B cell (primary cell): ENCODE results near the gene KLHL3. TPM values are rescaled to one million over a fixed set of nuclear protein-coding genes. Genes with fewer than 3 reads are reported as not detected.

Experiments used
- ATAC-seq: fragments of 200-7000 bp; cut with Tn5 transposase; one replicate; pipeline ENCODE4 v1.10.0; 2021; ENCODE audit warnings: low read depth, mild to moderate bottlenecking, moderate number of reproducible peaks, moderate library complexity
- CTCF ChIA-PET: fragments of 350-600 bp; sonication (Branson Sonifier 250); formaldehyde crosslinking; loops from one replicate; lab custom pipeline; 2021; ENCODE audit warnings: antibody characterized with exemption, inconsistent platforms; lab: Charles Lee
- POLR2A ChIA-PET: fragments of 350-600 bp; sonication (Branson Sonifier 250); formaldehyde crosslinking; loops from one replicate; lab custom pipeline; 2021; ENCODE audit warnings: antibody characterized with exemption; lab: Charles Lee
- DNase-seq: peaks from one replicate; pipeline ENCODE4 v3.0.0; 2013
- H2AFZ ChIP-seq: 2 replicates; pipeline ENCODE4 v1.6.1; 2012; ENCODE audit warnings: mild to moderate bottlenecking, low read depth, low read length; ENCODE audit not compliant: insufficient read depth, poor library complexity, severe bottlenecking
- H3K27ac ChIP-seq, 2 donors: 1 replicate in 1 of 2; 2 replicates in 1 of 2; pipeline ENCODE4 v1.5.1; 2012 to 2013; ENCODE audit warnings: low read length in 2 of 2, mild to moderate bottlenecking in 2 of 2, moderate library complexity in 1 of 2
- H3K27me3 ChIP-seq, 4 experiments: fragments of 200-600 bp in 1 of 4; sonication (generic) in 1 of 4; replicated peaks in 1 of 4; 1 replicate in 2 of 4; 2 replicates in 2 of 4; pipeline versions ENCODE4 v1.6.1 to v1.7.0; 2013 to 2016; ENCODE audit warnings: low read length in 3 of 4, mild to moderate bottlenecking in 2 of 4, mixed read lengths in 1 of 4, moderate library complexity in 1 of 4; ENCODE audit not compliant: insufficient read depth in 4 of 4, control insufficient read depth in 3 of 4; ENCODE audit errors: control extremely low read depth in 1 of 4
- H3K36me3 ChIP-seq, 2 experiments: replicated peaks in 1 of 2; 1 replicate in 1 of 2; 2 replicates in 1 of 2; pipeline versions ENCODE4 v1.6.1 to v1.7.1; 2013; ENCODE audit warnings: low read length in 1 of 2; ENCODE audit not compliant: insufficient read depth in 2 of 2, control insufficient read depth in 1 of 2; ENCODE audit errors: control extremely low read depth in 1 of 2, extremely low read depth in 1 of 2
- H3K4me1 ChIP-seq, 2 donors: fragments of 200-600 bp in 1 of 2; sonication (generic) in 1 of 2; 1 replicate in 1 of 2; 2 replicates in 1 of 2; pipeline versions ENCODE4 v1.5.1 to v1.6.1; 2013 to 2017; ENCODE audit warnings: low read length in 2 of 2; ENCODE audit not compliant: control insufficient read depth in 2 of 2, insufficient read depth in 2 of 2
- H3K4me2 ChIP-seq: replicated peaks from 2 replicates; pipeline ENCODE3; 2012; ENCODE audit warnings: mild to moderate bottlenecking, low read depth, low read length; ENCODE audit not compliant: poor library complexity, severe bottlenecking
- H3K4me3 ChIP-seq, 5 experiments: fragments of 200-600 bp in 1 of 5; sonication (generic) in 1 of 5; 1 replicate in 3 of 5; 2 replicates in 2 of 5; pipeline versions ENCODE4 v1.5.1 to v1.7.0; 2011 to 2016; ENCODE audit warnings: low read length in 4 of 5, mild to moderate bottlenecking in 4 of 5, low read depth in 2 of 5, control low read depth in 1 of 5, moderate library complexity in 1 of 5; ENCODE audit not compliant: insufficient read depth in 1 of 5; ENCODE audit errors: control extremely low read depth in 1 of 5, extremely low read depth in 1 of 5
- H3K79me2 ChIP-seq: fragments of 200-600 bp; sonication (generic); one replicate; pipeline ENCODE4 v1.6.0; 2016; ENCODE audit warnings: low read length; ENCODE audit not compliant: control insufficient read depth, insufficient read depth
- H3K9ac ChIP-seq: fragments of 200-600 bp; sonication (generic); 2 replicates; pipeline ENCODE4 v1.6.1; 2017; ENCODE audit warnings: mild to moderate bottlenecking, low read length, moderate library complexity
- H3K9me3 ChIP-seq, 3 donors: one replicate each; pipeline versions ENCODE4 v1.6.1 to v1.7.1; 2013; ENCODE audit warnings: low read length in 2 of 3; ENCODE audit not compliant: control insufficient read depth in 2 of 3, insufficient read depth in 1 of 3; ENCODE audit errors: control extremely low read depth in 1 of 3
- H4K20me1 ChIP-seq: 2 replicates; pipeline ENCODE4 v1.6.0; 2012; ENCODE audit warnings: mild to moderate bottlenecking, low read length; ENCODE audit not compliant: insufficient read depth, control insufficient read depth, poor library complexity, severe bottlenecking
- H3K27ac Mint-ChIP-seq: one replicate; pipeline ENCODE4 v1.8.0; 2021; ENCODE audit warnings: mixed read lengths
- H3K27me3 Mint-ChIP-seq: one replicate; pipeline ENCODE4 v1.8.0; 2021; ENCODE audit warnings: mixed read lengths
- H3K4me1 Mint-ChIP-seq: one replicate; pipeline ENCODE4 v1.8.0; 2021; ENCODE audit warnings: mixed read lengths
- H3K4me3 Mint-ChIP-seq: one replicate; pipeline ENCODE4 v1.8.0; 2021; ENCODE audit warnings: mixed read lengths
- H3K9me3 Mint-ChIP-seq: one replicate; pipeline ENCODE4 v1.8.0; 2022; ENCODE audit warnings: mixed read lengths; ENCODE audit not compliant: insufficient read depth
- EZH2 ChIP-seq: IDR thresholded peaks from 2 replicates; pipeline ENCODE4 v1.6.1; 2012; ENCODE audit warnings: borderline replicate concordance, low read depth, mild to moderate bottlenecking, moderate library complexity, low read length; ENCODE audit not compliant: insufficient read depth, poor library complexity, severe bottlenecking
- WGBS: methylation state at CpG from one replicate; pipeline ENCODE4 v1.1.5; 2013; ENCODE audit warnings: missing lambda C conversion rate; ENCODE audit not compliant: insufficient coverage; 5-methylcytosine and 5-hydroxymethylcytosine counted together
- intact Hi-C: fragments of 100-400 bp; cut with micrococcal nuclease; formaldehyde crosslinking; loops from one replicate; pipeline ENCODE4 v1.10.0; 2022
- polyA plus RNA-seq: library from polyadenylated mRNA; depleted of rRNA; stranded (reverse); fragments of >200 nt; gene quantifications from 2 replicates; pipeline ENCODE4 v1.2.3, GENCODE V29; 2012
- total RNA-seq, 2 donors: library from RNA; stranded (reverse); fragments of 120-200 nt in 1 of 2; gene quantifications; 1 replicate in 1 of 2; 2 replicates in 1 of 2; pipeline versions ENCODE4 v1.2.3 to v1.2.4, GENCODE V29; 2013 to 2022
- TF ChIP-seq, protein P1 (sequence below): fragments of 200-600 bp; IDR thresholded peaks from one replicate; pipeline ENCODE4 v1.8.0; 2022; ENCODE audit warnings: antibody characterized with exemption, mild to moderate bottlenecking

The KLHL3 gene
- total and polyA plus RNA-seq, 2 donors (not counting 1 experiment from before 2014, with no cell fraction given): 3.3 to 4.5 TPM

DNA sequence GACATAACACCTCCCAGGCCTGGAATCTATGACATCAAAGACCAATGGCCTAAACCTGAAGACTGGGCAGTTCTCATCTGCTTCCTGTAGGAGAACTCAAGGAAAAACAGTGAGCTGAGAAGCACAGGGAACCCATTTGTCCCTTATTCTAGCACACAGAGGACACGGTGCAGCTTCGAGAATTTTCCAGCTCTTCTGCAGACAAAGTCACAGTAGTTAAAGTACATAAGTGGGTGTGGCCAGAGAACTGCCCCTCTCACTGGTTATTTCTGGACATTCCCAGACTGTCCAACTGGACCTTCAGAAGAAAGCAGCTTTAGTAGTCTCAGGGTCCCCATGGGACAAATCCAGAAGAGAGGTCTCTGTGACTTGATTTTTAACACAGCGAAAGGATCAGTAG lies 114.6 kb downstream of the KLHL3 start:
- no peaks in the 10 kb centered on the region for H3K9me3 Mint-ChIP-seq
- ChIA-PET CTCF (interaction anchor here (1.3 kb wide), 1 partner anchor 121 kb away, joined by 3 read pairs; no protein-coding TSS in a partner anchor), POLR2A (no interaction called here)
- ATAC-seq: no peak
- H2AFZ ChIP-seq: no peak overlapping the region
- no peaks in the 10 kb centered on the region for H3K9me3 ChIP-seq
- no peak for DNase-seq
- H3K27ac ChIP-seq: no peak overlapping the region
- H3K4me1 Mint-ChIP-seq: peaks cover 5% of the 10 kb centered on the region
- no peaks in the 10 kb centered on the region for H3K4me1 ChIP-seq
- H3K4me3 ChIP-seq: no peak overlapping the region
- no peaks in the 10 kb centered on the region for H3K36me3 ChIP-seq
- H3K27ac Mint-ChIP-seq: no peak overlapping the region
- no peak overlapping the region for H3K9ac ChIP-seq
- WGBS: 100% methylated on average over 2 of the region's 3 CpGs
- no peaks in the 10 kb centered on the region for H3K27me3 Mint-ChIP-seq
- no peaks in the 10 kb centered on the region for H4K20me1 ChIP-seq
- H3K4me2 ChIP-seq: no peak overlapping the region
- TF ChIP-seq, protein P1, sequence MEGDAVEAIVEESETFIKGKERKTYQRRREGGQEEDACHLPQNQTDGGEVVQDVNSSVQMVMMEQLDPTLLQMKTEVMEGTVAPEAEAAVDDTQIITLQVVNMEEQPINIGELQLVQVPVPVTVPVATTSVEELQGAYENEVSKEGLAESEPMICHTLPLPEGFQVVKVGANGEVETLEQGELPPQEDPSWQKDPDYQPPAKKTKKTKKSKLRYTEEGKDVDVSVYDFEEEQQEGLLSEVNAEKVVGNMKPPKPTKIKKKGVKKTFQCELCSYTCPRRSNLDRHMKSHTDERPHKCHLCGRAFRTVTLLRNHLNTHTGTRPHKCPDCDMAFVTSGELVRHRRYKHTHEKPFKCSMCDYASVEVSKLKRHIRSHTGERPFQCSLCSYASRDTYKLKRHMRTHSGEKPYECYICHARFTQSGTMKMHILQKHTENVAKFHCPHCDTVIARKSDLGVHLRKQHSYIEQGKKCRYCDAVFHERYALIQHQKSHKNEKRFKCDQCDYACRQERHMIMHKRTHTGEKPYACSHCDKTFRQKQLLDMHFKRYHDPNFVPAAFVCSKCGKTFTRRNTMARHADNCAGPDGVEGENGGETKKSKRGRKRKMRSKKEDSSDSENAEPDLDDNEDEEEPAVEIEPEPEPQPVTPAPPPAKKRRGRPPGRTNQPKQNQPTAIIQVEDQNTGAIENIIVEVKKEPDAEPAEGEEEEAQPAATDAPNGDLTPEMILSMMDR: no peak
- no peak for TF ChIP-seq EZH2
- no peak overlapping the region for H3K4me3 Mint-ChIP-seq
- intact Hi-C loops: no loop called here
- H3K79me2 ChIP-seq: no peaks in the 10 kb centered on the region
- no peaks in the 10 kb centered on the region for H3K27me3 ChIP-seq

DNA sequence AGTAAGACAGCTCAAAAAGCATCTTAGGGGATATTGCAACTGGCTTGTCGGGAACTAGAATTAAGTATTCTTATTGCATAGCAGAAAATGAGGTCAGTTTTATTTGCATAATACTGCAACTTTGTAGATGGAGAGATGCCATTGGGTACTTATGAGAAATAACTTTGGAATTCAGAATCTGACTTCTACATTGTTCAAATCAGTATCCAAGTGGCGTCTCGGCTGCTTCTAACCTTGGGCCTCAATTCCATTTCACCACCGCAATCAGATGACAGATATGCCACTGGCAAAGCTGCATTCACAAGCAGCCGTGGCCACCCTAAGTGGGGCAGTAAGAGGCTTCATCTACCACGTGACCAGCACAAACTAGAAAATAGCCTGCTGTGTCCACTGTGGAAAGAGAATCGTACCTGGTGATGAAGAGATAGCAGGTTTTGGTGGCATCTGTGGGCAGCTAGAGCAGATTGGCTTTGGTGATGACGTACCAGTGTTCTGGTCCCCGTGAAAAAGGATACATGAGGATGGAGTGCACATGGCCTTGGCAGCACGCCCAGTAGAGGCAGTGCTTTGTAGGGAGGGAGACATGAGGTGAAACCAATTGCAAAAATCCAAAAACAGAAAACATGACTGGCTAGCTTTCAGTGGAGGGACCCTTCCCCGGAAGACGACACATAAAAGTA lies 116.6 kb downstream of the KLHL3 start:
- no peaks in the 10 kb centered on the region for H3K4me1 ChIP-seq
- no peaks in the 10 kb centered on the region for H3K27me3 ChIP-seq
- DNase-seq (no peak), ATAC-seq (no peak)
- no peaks in the 10 kb centered on the region for H3K9me3 Mint-ChIP-seq
- no peak overlapping the region for H3K4me3 Mint-ChIP-seq
- H4K20me1 ChIP-seq: no peaks in the 10 kb centered on the region
- H3K9ac ChIP-seq: no peak overlapping the region
- H3K79me2 ChIP-seq: no peaks in the 10 kb centered on the region
- no peaks in the 10 kb centered on the region for H3K9me3 ChIP-seq
- POLR2A ChIA-PET: no interaction called here
- peaks cover 5% of the 10 kb centered on the region for H3K4me1 Mint-ChIP-seq
- no peaks in the 10 kb centered on the region for H3K27me3 Mint-ChIP-seq
- H3K27ac ChIP-seq: no peak overlapping the region
- no peaks in the 10 kb centered on the region for H3K36me3 ChIP-seq
- CTCF ChIA-PET: interaction anchor here (1.2 to 1.8 kb wide), 2 partner anchors 10 to 11 kb away, joined by 3 to 7 read pairs; no protein-coding TSS in a partner anchor
- intact Hi-C loops: no loop called here
- no peak overlapping the region for H2AFZ ChIP-seq
- 91% methylated on average over 9 of the region's 12 CpGs for WGBS
- no peak overlapping the region for H3K4me3 ChIP-seq
- TF ChIP-seq, protein P1: no peak
- no peak for TF ChIP-seq EZH2
- H3K4me2 ChIP-seq: no peak overlapping the region
- H3K27ac Mint-ChIP-seq: no peak overlapping the region
